COLO829 (cell line): ENCODE data around the gene AFF1.
"Not testable (repeated sequence)": the region's sequence is repeated elsewhere in the genome, so short reads cannot be mapped to it uniquely, and the experiment has no call there.

Experiments used
- DNase-seq: peaks from one replicate; pipeline ENCODE4 v3.0.0; 2012; ENCODE audit warnings: low spot score

The AFF1 gene

GRCh38 chr4:87117051-87117731, 182.4 kb downstream of the AFF1 start:
- no peak for DNase-seq

DNA sequence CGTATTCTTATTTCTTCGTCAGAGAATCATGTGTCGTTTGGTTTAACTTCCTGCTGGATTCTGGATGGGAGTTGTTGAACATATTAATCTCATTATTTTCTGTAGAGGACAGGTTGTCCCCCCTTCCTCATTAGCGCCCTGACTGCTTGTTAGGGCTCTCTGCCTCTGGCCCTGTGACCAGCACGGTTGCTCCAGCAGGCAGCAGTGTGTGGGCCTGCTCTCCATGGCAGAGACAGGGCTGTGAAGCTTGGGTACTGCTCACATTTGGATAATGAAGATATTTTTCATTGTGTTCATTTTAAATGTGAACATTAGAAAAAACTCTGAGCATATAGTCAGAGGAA, 182.9 kb downstream of the AFF1 start:
- DNase-seq: no peak

DNA sequence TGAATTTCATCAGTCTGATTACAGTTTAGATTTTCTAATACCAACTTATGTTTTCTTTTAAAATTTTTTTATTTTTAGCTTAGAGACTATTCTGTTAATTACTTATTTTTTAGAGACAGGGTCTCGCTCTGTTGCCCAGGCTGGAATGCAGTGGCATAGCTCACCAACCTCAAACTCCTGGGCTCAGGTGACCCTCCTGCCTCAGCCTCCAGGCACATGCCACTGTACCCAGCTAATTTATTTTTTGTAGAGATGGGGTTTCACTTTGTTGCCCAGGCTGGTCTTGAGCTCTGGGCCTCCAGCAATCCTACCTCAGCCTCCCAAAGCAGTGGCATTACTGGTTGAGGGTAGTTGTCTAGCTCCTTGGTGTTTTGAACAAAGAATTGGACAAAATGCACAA, 183.6 kb downstream of the AFF1 start:
- DNase-seq: no peak

GRCh38 chr4:87118826-87119225, 184.0 kb downstream of the AFF1 start:
- DNase-seq: no peak

- DNase-seq: no peak
These were observed 185.2 kb downstream of the AFF1 start for GRCh38 chr4:87120010-87120409.

GRCh38 chr4:87120411-87121162, 185.8 kb downstream of the AFF1 start:
- DNase-seq: no peak

GRCh38 chr4:87121341-87122065, 186.7 kb downstream of the AFF1 start:
- DNase-seq: no peak

DNA sequence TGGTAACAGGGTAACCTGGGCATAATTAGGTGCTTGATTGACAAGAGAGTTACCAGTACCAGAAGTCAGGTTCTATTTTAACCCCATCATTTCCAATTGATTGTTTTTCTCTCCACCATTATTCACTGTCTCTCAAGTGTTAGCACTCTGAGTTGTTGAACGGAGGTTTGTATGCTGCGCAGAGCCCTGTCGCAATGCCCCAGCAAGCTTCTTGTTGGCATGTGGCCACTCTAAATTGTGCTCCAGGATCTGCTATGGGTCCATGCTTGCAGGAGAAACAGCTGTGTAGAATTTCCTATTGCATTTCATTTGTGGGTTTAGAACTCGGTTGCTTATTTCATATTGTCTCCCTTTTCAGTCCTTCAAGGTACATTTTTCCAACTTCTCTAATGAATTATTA, 187.4 kb downstream of the AFF1 start:
- no peak for DNase-seq

DNA sequence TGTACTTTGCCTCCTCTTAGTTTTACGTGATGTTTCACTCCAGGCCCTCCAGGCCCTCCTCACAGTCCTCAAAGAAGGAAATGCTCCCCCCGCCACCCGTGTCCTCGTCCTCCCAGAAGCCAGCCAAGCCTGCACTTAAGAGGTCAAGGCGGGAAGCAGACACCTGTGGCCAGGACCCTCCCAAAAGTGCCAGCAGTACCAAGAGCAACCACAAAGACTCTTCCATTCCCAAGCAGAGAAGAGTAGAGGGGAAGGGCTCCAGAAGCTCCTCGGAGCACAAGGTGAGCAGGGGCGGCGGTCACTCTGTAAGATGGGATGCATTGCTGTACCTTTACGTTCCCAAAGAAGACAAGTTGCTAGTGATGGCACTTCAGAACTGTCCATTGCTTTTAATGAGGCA, 191.2 kb downstream of the AFF1 start:
- no peak for DNase-seq

- DNase-seq: no peak
These were observed 193.3 kb downstream of the AFF1 start for GRCh38 chr4:87128006-87128705.

- no peak for DNase-seq
These were observed 194.9 kb downstream of the AFF1 start for GRCh38 chr4:87129681-87130080.

DNA sequence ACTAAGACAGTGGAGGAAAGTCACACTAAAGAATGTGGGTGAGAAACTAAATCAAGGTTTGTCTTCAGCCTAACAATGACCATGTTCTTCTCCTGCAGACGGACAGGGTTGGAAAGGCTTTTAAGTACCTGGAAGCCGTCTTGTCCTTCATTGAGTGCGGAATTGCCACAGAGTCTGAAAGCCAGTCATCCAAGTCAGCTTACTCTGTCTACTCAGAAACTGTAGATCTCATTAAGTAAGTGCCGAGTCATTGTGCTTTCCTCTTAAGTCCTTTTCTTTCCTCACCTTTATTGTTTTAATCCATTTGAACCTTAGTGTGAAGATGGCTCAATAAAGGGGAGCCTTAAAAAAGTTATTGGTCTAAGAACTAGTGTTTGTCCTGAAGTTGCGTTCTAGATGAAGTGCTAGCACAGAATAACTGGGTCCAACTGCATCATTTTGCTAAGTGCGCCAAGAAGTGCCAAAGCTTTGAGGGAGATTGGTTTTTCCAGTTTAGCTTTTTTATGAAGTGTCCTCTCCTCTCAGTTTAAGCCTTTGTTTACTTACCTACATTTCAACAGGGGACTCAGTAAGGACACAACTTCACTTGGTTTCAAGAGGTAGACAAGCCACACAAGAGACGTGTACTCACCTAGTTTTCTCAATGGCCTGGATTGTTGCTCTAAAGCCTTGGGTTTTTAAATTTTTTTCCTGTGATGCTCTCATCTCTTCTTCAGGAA, 196.3 kb downstream of the AFF1 start:
- DNase-seq: no peak

DNA sequence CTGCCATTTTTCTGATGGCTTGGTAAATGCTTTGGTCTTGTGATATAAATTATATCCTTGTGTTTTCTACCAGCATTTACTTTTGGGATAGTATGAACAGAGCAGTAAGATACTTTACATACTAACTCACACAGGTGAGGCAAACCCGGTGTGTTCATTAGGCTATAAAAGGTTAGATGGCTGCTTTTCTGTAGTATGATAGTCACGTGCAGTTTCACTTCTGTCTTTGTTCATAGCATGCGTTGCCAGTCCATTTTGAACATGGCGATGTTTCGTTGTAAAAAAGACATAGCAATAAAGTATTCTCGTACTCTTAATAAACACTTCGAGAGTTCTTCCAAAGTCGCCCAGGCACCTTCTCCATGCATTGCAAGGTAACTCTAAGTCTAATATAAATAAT, 197.2 kb downstream of the AFF1 start:
- DNase-seq: no peak

GRCh38 chr4:87133183-87133582, 198.4 kb downstream of the AFF1 start:
- DNase-seq: no peak

DNA sequence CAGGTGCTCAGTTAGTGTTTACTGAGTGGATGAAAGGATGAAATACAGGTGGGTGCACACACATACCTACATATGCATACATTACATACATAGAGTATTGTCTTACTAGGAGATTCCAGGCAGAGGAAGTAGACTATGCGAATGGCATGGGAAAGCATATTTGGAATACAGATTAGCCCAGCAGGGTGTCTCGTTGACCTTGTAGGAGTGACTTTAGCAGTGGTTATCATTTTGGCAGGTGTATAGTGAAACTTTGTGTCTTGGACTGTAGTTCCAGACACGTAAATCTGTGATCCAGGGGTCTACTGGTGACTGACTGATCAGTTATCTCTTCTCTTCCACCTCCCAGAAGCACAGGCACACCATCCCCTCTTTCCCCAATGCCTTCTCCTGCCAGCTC, 199.3 kb downstream of the AFF1 start:
- DNase-seq: no peak

DNA sequence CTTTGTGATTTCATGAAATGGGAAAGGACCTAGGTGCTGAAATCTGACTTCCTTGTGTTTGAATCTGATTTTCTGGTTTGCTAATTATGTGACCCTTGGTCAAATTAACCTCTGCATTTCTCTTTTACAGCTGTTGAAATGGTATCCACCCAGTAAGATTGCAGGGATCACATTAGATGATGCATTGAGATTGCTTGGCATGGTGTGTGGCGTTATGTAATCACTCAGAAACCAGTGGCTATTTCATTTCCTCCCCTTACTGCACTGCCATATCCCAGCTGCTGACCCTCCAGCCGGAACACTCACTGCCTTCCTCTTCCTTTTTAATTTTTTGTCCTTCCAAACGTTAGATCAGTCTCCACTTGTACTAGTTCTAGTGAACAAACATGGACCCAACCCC, 206.6 kb downstream of the AFF1 start:
- DNase-seq: no peak

DNA sequence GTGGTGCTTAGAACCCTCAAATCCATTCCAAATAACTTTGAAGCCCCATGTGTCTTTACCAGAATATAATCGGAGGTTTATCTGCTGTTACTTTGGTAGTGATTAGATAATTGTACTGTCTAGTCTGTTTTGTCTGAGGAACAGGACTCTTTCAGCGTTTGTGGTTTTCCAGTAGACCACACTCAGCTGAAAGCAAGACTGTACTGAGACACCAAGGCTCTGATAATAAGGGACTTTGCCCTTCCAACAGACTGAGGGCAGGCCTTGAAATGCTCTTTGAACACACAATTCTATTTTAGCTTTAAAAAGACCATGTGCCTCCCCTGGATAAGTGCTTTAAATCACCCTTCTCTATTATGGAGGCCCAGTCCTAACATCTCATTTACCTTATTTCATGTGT, 209.5 kb downstream of the AFF1 start:
- DNase-seq: no peak

DNA sequence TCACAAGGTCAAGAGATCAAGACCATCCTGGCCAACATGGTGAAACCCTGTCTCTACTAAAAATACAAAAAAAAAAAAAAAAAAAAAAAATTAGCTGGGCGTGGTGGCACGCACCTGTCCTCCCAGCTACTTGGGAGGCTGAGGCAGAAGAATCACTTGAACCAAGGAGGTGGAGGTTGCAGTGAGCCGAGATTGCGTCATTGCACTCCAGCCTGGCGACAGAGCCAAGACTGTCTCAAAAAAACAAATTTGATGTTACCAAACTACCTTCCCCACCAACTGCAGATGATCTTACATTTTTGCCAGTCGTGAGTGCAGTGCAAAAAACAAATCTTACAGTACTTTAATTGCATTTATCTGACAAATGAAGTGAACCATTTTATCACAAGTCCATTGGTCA, 211.1 kb downstream of the AFF1 start:
- DNase-seq: not testable (repeated sequence)

DNA sequence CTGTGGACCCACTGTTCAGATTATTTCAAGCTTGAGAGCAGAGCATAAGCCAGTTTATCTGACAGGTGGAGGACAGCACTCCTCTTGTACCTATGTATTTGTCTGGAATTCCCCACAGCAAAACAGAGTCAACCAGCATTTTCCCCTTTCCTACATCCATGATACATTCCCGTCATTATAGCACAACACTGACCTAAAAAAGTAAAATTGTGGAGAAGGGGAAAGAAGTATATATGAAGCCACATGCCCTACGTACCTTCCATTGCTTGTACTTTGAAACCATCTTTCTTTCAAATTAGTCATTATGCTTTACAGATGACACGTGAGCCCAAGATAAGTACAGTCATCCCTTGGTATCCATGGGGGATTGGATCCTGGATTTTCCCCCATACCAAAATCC, 212.3 kb downstream of the AFF1 start:
- no peak for DNase-seq

DNA sequence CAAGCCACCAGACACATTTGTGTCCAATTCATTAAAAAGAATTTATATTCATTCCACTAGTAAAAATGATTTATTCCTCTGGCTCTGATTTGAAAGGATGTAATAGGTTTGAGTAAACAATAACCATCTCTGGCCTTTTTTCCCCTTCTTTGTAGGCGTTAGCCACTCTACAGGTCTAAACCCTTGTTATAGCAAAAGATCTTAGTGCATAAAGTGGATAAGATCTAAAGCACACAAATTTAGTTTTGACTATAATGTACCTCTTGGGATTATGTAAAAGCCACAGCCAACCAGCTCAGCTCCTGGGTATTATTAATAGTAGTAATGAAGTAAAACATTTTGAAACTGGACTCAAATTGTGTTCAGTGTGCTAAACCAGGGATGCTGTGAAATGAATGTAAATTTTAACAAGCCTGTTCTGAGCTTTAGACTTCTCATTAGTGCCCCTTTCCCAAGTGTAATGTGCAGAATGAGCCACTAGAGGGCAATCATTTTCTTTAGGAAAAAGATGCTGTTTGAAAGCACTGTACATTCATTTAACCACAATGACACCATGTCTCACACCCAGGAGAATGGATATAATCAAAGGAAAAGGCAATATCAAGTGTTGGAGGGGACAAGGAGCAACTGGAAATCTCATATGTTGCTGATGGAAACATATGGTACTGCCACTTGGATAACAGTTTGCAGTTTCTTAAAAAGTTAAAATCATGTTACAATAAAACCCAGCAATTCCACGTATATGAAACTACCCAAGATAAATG, 215.9 kb downstream of the AFF1 start:
- peak; percentile 79 for DNase-seq

GRCh38 chr4:87151730-87152129, 216.9 kb downstream of the AFF1 start:
- DNase-seq: no peak
